DND-41 (cell line): ENCODE results near the gene VKORC1.

ENCODE experiments used
- ATAC-seq: fragments of 200-7000 bp; cut with Tn5 transposase; 3 replicates; pipeline ENCODE4 v1.9.1; 2021; ENCODE audit warnings: low read depth; ENCODE audit not compliant: insufficient read depth
- DNase-seq: peaks from one replicate; pipeline ENCODE4 v3.0.0-alpha.2; 2020
- H2AFZ ChIP-seq: 2 replicates; pipeline ENCODE4 v1.6.0; 2012; ENCODE audit warnings: low read depth, low read length
- H3K27ac ChIP-seq: 2 replicates; pipeline ENCODE4 v1.5.1; 2012; ENCODE audit warnings: low read length, inconsistent platforms
- H3K27me3 ChIP-seq: fragments of 200-600 bp; sonication (generic); 2 replicates; pipeline ENCODE4 v1.6.0; 2012; ENCODE audit warnings: low read length, mild to moderate bottlenecking, inconsistent platforms; ENCODE audit not compliant: insufficient read depth, poor library complexity
- H3K36me3 ChIP-seq: 2 replicates; pipeline ENCODE4 v1.5.1; 2012; ENCODE audit warnings: low read length, inconsistent platforms; ENCODE audit not compliant: insufficient read depth
- H3K4me1 ChIP-seq: 2 replicates; pipeline ENCODE4 v1.5.1; 2012; ENCODE audit warnings: mild to moderate bottlenecking, low read length; ENCODE audit not compliant: insufficient read depth
- H3K4me2 ChIP-seq: 2 replicates; pipeline ENCODE4 v1.6.0; 2012; ENCODE audit warnings: mild to moderate bottlenecking, moderate library complexity, low read length, inconsistent platforms; ENCODE audit not compliant: insufficient read depth
- H3K4me3 ChIP-seq, 2 experiments: fragments of 200-600 bp in 1 of 2; shearing (Covaris generic) in 1 of 2; 2 replicates each; pipeline ENCODE4 v1.5.1; 2012 to 2016; ENCODE audit warnings: inconsistent platforms in 2 of 2, low read length in 2 of 2, mild to moderate bottlenecking in 2 of 2, low read depth in 1 of 2, moderate library complexity in 1 of 2
- H3K79me2 ChIP-seq: 2 replicates; pipeline ENCODE4 v1.6.0; 2012; ENCODE audit warnings: low read length, inconsistent platforms; ENCODE audit not compliant: insufficient read depth
- H3K9ac ChIP-seq: 2 replicates; pipeline ENCODE4 v1.6.0; 2012; ENCODE audit warnings: low read depth, mild to moderate bottlenecking, inconsistent platforms, low read length, moderate library complexity
- H3K9me3 ChIP-seq: 2 replicates; pipeline ENCODE4 v1.5.1; 2012; ENCODE audit warnings: low read length, moderate library complexity, mild to moderate bottlenecking, inconsistent platforms; ENCODE audit not compliant: insufficient read depth, severe bottlenecking
- H4K20me1 ChIP-seq: 2 replicates; pipeline ENCODE4 v1.6.0; 2012; ENCODE audit warnings: low read length; ENCODE audit not compliant: insufficient read depth
- CTCF ChIP-seq: IDR thresholded peaks from 2 replicates; pipeline ENCODE4 v1.5.1; 2012; ENCODE audit warnings: borderline replicate concordance, low read length, moderate library complexity, mild to moderate bottlenecking; ENCODE audit not compliant: poor library complexity, severe bottlenecking; ENCODE audit errors: extremely low read depth
- EZH2 ChIP-seq: IDR thresholded peaks from 3 replicates; pipeline ENCODE4 v1.6.1; 2012; ENCODE audit warnings: borderline replicate concordance, low read depth, mild to moderate bottlenecking, moderate library complexity, low read length, inconsistent platforms; ENCODE audit not compliant: severe bottlenecking

Gene VKORC1

DNA sequence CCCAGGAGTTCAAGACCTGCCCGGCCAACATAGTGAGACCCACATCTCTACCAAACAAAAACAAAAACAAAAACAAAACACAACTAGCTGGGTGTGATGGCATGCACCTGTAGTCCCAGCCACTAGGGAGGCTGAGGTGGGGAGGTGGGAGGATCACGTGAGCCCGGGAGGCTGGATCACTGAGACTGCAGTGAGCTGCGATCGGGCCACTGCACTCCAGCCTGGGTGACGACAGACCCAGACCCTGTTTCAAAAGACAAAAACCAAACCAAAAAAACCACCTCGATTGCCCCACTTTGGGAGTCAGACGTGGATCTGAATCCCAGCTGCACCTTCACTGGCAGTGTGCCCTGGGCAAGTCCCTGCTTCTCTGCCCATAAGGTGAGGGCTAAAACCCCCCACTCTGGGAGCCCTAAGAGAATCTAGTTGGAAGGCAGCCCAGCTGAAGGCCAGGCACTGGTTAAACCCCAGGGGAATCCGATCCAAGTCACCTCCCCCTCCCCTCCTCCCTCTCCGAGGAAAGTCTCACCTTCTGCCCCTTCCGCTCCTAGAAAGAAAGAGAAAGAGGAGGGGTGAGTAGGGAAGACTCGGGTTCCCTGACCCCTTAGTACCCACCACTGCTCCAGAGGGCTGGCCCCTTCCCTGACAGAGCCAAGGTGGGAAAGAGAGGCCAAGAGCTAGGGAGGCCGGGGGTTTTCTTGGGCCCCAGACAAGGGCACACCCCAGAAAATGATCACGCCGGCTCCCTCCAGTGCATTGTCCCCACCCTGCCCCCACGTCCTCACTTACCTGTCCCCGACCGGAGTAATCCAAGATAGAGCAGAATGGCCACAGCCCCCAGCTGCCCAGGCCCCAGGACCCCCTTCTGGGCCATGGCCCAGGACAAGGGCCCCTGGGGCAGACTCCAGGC, 40.3 kb upstream of the VKORC1 start:
- Histone ChIP-seq H3K27me3 (no peaks in the 10 kb centered on the region), H3K4me2 (no peak overlapping the region), H4K20me1 (no peaks in the 10 kb centered on the region), H3K9ac (no peak overlapping the region), H3K4me1 (no peaks in the 10 kb centered on the region), H2AFZ (no peak overlapping the region), H3K27ac (no peak overlapping the region), H3K4me3 (no peak overlapping the region), H3K36me3 (peaks cover 22% of the 10 kb centered on the region), H3K79me2 (no peaks in the 10 kb centered on the region), H3K9me3 (no peaks in the 10 kb centered on the region)
- no peak for DNase-seq
- ATAC-seq: no peak
- TF ChIP-seq CTCF: no peak
- TF ChIP-seq EZH2: no peak

DNA sequence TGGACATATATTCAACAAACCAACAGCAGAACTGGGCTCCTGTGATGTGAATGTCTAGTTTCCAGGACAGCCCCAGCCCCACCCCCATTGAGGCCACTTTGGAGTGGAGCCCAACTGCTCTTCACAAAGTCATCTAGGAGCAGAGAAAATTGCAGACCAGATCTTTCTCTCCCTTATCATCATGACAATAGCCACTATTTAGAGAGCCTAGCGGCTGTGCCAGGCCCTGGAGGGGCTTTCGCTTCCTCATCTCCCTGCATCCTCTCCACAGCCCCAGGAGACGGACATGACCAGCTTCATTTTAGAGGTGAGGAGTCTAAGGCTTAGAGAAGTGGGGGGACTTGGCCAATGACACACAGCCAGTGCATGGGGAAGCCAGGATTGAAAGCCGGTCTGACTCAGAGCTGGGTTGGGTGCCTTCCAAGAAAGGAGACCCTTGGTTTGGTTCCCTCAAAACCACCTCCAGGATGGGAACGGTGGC, 39.5 kb upstream of the VKORC1 start:
- Histone ChIP-seq H4K20me1 (no peaks in the 10 kb centered on the region), H3K27ac (no peak overlapping the region), H3K79me2 (no peaks in the 10 kb centered on the region), H3K4me2 (no peak overlapping the region), H3K9ac (no peak overlapping the region), H3K9me3 (no peaks in the 10 kb centered on the region), H3K4me3 (no peak overlapping the region), H3K27me3 (no peaks in the 10 kb centered on the region), H2AFZ (no peak overlapping the region), H3K4me1 (no peaks in the 10 kb centered on the region), H3K36me3 (peaks cover 30% of the 10 kb centered on the region)
- no peak for TF ChIP-seq CTCF
- TF ChIP-seq EZH2: no peak
- ATAC-seq: no peak
- no peak for DNase-seq

GRCh38 chr16:31133046-31133501, 38.5 kb upstream of the VKORC1 start:
- no peaks in the 10 kb centered on the region for H3K9me3 ChIP-seq
- no peak overlapping the region for H3K4me2 ChIP-seq
- H3K27me3 ChIP-seq: no peaks in the 10 kb centered on the region
- no peak overlapping the region for H3K27ac ChIP-seq
- peaks cover 36% of the 10 kb centered on the region for H3K36me3 ChIP-seq
- TF ChIP-seq EZH2 (no peak), CTCF (no peak)
- ATAC-seq (no peak), DNase-seq (no peak)
- no peak overlapping the region for H3K9ac ChIP-seq
- no peaks in the 10 kb centered on the region for H3K79me2 ChIP-seq
- no peak overlapping the region for H3K4me3 ChIP-seq
- H2AFZ ChIP-seq: no peak overlapping the region
- no peaks in the 10 kb centered on the region for H4K20me1 ChIP-seq
- H3K4me1 ChIP-seq: no peaks in the 10 kb centered on the region
